Left ventricle myocardium superior (tissue), 1 donor: Measurements from ENCODE around the gene LAMB1. TPM values are rescaled to one million over a fixed set of nuclear protein-coding genes. Genes with fewer than 3 reads are reported as not detected.
"Not testable (repeated sequence)": the region's sequence is repeated elsewhere in the genome, so short reads cannot be mapped to it uniquely, and the experiment has no call there.

Experiments
- ATAC-seq: fragments of 200-7000 bp; cut with Tn5 transposase; one replicate; pipeline ENCODE4 v1.9.1; 2020; ENCODE audit warnings: mild to moderate bottlenecking, moderate library complexity
- DNase-seq: peaks from one replicate; pipeline ENCODE4 v3.0.0-alpha.2; 2020
- intact Hi-C: fragments of 100-400 bp; cut with micrococcal nuclease; formaldehyde crosslinking; loops from one replicate; pipeline ENCODE4 v1.11.0; 2022
- total RNA-seq: library from RNA; stranded (reverse); fragmentation: NEBNext Ultra II Directional; extraction: Animal tissue kit (Norgen Biotek cat#: 25700); gene quantifications from one replicate; pipeline ENCODE4 v1.2.1, GENCODE V29; 2021
- donor health status: DM: no; HTN: yes; CAD: no; lungs with severe emphysema.

LAMB1 gene
- total RNA-seq, 1 donor from 2014 or later, result 56.1 TPM

DNA sequence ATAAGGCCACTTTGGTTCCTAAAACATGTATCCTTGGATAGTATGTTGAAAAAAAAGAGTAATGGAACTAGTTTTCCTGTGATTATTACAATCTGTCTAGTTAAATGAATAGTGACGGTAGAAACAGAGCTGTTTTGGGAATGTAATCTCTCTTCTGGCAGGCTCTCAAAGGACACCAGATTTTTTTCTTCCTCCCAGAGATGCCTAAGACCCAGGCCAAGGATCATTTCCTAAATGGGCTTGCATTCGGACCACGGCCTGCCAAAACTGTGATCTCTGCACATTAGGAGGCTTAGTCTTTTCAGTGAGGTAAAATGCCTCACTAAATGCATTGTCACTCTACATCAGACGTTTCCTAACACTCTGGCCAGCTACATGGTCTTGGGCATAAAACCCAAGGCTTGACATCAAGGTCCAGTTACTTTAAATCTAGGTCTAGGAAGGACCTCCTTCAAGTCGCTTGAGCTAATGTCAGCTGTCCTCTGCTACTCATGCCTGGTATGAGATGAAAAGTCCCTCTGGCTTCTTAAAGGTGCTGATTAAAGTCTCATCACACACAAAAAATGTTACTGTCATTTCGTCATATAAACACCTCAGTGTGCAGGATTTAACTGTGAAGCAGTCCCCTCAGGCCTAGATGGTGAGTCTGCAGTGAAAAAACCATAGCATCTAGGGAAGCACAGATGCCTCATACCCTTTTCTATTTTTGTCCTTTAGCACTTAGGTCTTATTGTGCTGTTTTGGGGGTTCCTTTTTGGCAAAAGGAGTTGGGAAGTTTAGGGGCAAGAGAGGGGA lies 64.3 kb downstream of the LAMB1 start:
- ATAC-seq (peak; percentile 70), DNase-seq (peak; percentile 56)
- intact Hi-C loops, result no loop called here

DNA sequence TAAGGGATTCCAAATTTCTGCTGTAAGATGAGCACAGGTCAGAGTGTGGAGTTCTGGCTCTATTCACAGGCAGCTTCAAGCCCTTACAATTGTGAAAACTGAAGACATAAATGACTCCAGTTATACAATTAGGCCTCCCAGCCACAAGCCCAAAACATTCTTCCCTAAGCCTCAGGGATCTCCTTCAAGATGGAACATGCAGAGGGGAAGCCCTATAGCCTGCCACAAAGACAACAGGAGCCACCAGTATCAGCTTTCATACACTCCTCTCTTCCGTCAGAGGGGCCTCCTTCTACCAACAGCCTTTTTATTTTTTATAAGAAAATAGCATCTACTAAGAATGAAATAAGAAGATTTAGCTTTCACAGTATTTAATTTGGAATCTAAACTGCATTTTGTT lies 65.4 kb downstream of the LAMB1 start:
- intact Hi-C loops, result no loop called here
- ATAC-seq (no peak), DNase-seq (no peak)

DNA sequence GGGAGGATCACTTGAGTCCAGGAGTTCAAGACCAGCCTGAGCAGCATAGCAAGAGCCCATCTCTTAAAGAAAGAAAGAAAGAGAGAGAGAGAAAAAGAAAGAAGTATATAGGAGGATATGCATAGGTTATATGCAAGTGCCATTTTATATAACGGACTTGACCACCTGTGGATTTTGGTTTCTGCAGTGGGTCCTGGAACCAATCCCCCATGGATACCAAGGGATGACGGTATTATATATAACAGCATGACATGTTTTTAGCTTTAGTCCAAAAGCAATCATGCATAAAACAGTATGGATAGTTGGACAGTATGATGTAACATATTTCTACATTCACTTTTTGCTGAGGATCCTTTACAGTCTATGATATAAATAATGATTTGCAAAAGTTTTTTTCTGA lies 66.6 kb downstream of the LAMB1 start:
- intact Hi-C loops, result no loop called here
- ATAC-seq (no peak), DNase-seq (no peak)

DNA sequence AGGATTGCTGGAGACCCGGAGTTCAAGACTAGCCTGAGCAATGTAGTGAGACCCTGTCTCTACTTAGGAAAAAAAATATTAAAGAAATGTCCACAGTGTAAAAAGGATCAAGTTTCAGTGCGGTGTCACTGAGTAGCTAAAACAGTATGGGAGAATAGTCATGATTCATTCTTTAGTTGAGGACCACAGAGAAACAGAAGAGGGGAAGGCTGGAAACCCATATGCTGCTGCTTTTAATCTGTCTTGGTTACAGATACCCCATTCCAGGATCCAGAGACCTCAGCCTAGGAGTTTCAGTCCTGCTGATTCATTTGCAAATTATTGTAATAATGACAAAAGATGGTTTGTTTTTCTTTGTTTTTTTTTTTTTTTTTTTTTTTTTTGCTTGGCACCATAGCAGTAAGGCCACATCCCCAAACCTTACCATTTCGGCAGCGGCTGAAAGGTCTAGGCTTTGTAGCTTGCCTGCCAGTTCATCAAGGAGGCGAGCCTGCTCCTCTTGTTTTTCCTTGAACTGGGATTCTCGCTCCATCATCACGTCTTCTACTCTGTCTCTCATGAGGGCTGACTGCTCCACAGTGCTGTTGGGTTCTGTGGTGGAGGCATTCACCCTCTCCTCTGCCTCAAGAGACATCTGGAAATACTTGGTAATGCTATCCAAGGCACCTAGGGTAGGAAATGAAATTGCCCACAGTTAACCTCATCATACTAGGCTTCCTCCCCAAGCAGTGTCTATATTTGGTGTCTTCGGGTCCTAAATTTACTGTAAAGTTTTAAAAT lies 67.8 kb downstream of the LAMB1 start:
- ATAC-seq (no peak), DNase-seq (no peak)
- intact Hi-C loops, result no loop called here

DNA sequence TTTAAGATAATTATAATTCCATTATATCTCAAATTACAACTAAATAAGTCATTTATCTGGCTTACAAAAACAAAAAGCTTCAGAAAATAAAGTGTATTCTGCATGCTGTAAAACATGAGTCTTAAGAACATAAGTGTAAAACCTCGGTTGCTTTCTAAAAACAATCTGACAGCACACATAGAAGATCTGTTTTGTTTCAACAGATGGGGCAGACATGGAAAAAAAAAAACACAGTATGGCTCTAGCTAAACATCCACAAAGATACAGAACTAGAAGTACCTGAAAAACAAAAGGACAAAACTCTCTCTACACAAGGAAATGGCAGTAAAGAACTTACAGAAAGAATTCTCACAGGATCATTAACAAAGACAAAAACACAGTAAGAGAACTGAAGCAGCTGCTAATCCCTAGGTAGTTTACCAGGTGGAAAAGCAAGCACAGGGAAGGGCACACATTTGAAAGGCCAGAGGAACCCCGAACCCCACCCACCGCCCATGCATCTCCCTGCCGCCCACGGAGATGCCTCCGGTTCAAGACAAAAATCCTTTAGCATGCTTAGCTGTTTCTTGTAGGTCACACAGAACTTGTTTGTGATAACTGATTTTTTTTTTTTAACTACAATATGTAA lies 69.5 kb downstream of the LAMB1 start:
- intact Hi-C loops, result no loop called here
- no peak for ATAC-seq

DNA sequence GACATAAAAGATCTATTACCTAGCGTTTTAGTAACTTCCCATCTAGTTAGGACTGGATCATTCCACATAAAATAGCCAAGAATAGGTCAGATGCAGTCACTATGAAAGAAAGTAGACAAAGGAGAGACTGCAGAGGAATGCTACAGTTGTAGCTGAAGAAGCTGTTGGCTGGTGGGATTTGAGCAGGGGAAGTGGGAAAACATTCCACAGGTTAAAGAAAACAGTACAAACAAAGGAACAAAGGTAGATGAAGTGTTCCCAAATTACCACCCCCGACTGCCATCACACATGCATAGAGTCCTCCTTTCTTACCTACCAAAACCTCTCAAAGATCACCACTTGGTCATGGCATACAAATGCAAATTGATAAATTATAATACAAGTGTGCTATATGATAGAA lies 70.2 kb downstream of the LAMB1 start:
- no peak for ATAC-seq
- intact Hi-C loops, result no loop called here
- no peak for DNase-seq

More for the DNA sequence above, 69.5 kb downstream of the LAMB1 start:
- DNase-seq, result no peak

DNA sequence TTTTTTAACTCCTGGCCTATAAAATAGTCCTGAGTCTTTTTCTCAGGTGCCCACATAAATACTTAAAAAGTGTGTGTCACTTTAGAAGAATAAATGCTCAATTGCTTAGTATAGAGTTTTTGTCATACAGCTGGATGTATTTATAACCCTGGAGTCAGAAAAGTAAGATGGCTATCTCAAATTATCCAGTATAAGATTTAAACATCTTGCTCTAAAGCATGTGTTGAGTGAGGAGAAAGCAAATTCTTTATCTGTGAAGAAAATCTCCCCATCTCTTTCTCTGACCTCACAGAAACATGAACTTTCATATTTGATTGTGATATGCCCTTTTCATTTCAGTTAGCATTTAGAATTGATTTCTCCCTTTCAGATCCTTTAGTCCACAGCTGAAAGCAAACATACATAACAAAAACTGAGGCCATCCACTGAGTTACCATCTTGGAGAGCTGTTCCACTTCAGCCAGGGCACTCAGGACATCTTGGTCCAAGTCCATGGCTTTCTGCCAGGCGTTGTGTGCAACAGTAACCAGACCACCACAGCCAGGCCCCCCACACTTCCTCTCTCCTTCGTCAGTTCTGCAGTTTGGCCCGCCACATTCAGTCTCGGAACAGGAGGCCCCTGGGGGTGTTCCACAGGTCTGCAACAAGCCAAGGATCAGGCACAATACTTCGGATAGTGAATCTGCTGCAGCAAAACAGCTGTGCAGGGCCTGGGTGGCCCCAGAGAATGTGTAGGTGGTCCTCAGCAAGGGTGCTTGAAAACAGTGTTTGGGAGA lies 71.0 kb downstream of the LAMB1 start:
- intact Hi-C loops, result no loop called here
- ATAC-seq, result peak; percentile 67
- DNase-seq, result peak; percentile 61

DNA sequence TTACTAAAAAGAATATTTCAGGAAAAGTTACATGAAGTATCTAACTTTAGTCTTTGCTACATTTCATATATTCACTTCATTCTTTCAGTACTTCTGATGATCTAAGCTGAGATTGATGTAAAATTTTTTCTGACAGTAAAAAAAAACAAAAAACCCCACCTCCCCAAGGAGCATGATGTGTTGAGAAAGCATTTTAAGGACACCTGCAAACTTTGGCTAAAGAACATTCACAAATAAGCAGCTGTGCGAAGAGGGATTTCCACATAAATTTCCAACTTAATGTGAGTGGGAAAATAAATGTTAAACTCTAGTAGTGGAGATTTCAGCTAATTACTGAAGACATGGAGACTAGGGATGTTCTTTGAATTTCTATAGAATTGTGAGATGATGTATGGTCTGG lies 76.5 kb downstream of the LAMB1 start:
- ATAC-seq (peak; percentile 27), DNase-seq (no peak)
- intact Hi-C loops, result no loop called here

DNA sequence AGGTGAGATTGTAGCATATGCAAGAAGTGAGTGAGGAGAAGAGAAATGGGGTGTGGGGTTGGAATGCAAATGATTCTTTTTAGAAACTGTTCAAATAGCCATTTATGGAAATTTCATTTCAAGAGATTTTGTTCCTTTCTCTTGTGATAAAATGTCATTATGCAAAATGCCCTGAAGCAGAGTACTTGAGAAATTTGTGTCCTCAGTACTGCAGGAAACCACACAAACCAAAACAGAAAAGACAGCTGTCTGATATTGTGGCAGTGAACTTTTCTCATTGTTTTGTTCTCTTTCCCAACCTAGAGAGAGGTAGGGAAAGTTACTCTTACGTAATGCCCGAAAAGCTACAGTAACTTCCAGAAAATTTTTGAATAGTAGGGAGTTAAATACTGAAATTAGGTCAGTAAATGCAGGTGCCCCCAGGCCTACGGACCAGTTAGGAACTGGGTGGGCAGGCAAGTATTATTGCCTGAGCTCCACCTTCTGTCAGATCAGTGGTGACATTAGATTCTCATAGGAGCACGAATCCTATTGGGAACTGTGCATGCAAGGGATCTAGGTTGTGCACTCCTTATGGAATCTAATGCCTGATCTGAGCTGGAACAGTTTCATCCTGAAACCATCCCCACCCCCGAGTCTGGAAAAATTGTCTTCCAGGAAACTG lies 78.0 kb downstream of the LAMB1 start:
- ATAC-seq (peak; percentile 8), DNase-seq (no peak)
- intact Hi-C loops, result no loop called here

DNA sequence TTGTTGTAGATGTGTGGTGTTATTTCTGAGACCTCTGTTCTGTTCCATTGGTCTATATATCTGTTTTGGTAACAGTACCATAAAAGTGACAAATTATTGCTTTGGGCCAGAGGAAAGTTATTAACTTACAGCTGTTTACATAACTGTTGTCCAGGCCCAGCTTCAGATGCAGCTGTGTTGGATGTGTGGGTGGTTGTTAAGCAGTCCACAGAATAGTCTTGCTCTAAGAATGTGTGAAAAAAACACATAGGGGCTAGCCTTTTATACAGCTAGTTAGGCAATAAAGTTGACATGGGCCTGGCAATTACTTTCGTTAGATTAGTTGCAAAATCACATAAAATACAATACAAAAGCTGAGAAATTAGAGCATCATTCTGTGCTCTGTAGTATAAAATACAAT lies 80.1 kb downstream of the LAMB1 start:
- DNase-seq, result no peak
- intact Hi-C loops, result no loop called here
- ATAC-seq, result peak; percentile 35

DNA sequence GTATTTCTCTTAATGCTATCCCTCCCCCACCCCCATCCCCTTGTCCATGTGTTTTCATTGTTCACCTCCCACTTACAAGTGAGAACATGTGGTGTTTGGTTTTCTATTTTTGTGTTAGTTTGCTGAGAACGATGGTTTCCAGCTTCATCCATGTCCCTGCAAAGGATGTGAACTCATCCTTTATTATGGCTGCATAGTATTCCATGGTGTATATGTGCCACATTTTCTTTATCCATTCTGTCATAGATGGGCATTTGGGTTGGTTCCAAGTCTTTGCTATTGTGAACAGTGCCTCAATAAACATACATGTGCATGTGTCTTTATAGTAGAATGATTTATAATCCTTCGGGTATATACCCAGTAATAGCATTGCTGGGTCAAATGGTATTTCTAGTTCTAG lies 81.1 kb downstream of the LAMB1 start:
- DNase-seq, ATAC-seq, intact Hi-C loops: not testable (repeated sequence)

DNA sequence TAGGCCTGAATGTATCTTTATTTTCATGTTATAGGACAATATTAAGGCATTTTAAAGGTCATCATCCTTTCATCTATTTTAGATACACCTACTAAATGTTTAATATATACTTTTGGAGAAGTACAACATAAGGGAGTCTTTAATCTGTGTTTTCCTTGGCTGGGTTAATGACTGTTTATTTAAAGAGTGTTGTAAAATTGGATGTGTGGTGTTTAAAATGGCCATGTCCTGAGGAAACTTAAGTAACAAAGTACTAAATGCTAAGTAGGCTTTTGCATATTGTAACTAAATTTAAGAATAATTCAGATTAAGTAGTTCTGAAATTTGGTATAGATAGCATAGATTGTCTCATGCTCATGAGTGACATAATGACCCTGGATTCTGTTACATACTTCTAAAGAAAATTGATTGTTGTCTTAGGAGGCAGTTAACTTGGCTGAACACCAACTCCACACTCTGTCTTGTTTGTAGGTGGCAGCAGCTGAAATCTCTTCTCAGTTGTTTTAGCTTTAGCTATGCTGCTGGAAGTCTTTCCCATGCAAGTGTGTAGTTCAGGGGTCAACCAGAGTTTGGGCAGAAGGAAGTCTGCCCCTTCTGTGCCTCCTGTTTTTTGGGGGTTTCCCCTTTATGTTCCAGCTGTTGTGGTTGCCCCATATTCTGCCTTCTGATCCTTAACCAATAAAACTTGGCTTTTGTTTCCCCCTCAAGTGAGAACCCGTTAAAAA lies 82.8 kb downstream of the LAMB1 start:
- intact Hi-C loops, result no loop called here
- ATAC-seq (peak; percentile 25), DNase-seq (no peak)

DNA sequence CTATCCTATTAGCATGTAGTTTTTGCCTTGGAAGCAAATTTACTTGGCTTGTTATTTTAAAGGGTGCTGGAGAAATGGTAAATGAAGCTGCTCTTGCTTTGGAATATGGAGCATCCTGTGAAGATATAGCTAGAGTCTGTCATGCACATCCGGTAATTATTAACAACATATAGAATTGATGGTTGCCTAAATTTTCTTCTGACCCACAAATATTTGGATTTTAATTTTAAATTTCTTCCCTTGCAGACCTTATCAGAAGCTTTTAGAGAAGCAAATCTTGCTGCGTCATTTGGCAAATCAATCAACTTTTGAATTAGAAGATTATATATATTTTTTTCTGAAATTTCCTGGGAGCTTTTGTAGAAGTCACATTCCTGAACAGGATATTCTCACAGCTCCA lies 84.0 kb downstream of the LAMB1 start:
- DNase-seq (no peak), ATAC-seq (no peak)
- intact Hi-C loops, result no loop called here

DNA sequence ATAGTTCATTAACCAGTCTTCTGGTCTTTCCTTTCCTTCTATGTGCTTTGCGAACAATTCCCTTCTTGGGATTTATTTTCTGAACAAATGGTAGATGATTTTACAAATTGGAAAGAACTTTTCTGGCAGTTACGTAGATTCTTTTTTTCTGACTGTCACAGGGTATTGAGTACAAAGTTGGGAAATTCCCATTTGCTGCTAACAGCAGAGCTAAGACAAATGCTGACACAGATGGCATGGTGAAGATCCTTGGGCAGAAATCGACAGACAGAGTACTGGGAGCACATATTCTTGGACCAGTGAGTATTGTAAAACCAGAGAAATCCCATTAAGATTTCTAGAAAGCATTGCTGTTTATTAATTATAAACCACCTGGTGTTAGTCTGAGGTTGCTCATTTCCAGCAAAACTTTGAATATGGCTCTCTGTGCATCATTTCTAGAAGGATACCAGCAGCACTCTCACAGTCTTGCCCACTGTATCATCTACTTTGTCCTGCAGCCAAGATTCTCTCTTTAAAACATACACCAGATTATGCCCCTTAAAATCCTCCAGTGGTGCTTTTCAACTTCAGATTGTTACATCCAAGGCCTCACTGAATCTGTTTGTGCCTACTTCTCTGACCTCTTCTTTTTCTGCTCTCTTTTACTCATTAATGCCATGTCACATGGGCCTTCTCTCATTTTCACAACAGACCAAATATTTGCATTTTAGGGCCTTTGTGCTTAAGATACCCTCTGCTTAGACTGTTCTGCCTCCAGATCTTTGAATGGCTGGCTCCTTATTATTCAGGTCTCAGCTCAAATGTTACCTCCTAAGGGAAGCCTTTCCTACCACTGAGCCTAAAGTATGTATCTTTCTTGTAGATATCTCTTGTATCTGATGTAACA lies 85.0 kb downstream of the LAMB1 start:
- DNase-seq (no peak), ATAC-seq (peak; percentile 61)
- intact Hi-C loops, result no loop called here

DNA sequence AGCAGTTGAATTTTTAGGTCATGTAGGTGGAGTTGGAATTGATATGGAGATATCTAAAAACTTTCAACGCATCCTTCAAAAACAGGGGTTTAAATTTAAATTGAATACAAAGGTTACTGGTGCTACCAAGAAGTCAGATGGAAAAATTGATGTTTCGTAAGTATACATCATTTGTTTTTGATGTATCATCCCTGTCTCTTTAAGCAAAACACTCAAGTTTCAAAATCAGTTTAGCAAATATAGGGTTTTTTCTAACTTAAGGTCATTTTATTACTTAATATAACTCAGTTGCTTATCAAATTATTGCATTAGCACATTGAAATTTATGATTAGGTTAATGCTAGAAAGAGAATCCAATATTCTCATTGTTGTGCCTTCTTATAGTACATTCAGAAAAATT lies 87.4 kb downstream of the LAMB1 start:
- ATAC-seq (no peak), DNase-seq (no peak)
- intact Hi-C loops, result no loop called here

DNA sequence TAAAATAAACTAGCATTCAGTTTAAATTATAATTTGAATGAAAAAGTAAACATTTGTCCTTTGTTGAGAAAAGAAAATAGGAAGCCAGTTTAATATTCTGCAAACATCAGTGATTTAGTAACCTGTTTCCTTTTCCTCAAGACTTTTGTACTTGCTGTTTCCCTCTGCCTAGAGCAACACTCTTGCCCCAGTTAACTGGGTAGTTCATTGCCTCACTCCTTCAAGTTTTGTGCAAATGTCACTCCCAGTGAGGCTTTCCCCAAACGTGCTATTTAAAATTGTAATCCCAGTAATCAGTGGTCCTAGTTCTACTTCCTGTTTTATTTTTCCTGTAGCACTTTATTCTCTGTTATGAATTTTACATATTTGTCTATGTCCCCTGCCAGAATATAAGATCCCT lies 88.1 kb downstream of the LAMB1 start:
- no peak for ATAC-seq
- intact Hi-C loops, result no loop called here
- no peak for DNase-seq

DNA sequence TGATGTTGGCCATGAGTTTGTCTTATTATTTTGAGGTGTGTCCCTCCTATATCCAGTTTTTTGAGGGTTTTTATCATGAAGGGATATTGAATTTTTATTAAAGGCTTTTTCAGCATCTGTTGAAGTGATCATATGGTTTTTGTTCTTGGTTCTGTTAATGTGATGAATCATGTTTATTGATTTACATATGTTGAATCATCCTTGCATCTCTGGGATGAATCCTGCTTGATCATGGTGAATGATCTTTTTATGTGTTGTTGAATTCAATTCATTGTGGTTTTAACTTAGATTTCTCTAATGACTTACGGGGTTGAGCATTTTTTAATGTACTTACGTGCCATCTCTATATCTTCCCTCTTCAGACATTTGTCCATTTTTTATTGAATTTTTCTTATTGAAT lies 89.1 kb downstream of the LAMB1 start:
- no peak for ATAC-seq
- intact Hi-C loops, result no loop called here
- DNase-seq, result no peak
